ENCODE data around the gene AP3B1.

Gene AP3B1

GRCh38 chr5:78019744-78020143 is 274.8 kb downstream of the AP3B1 start:
- Mint-ChIP-seq H3K36me3 (no peaks in the 10 kb centered on the region), H3K27me3 (no peaks in the 10 kb centered on the region), H3K4me3 (no peak overlapping the region), H3K9me3 (no peaks in the 10 kb centered on the region), H3K27ac (no peak overlapping the region), H3K4me1 (no peaks in the 10 kb centered on the region)
- no peak for DNase-seq
- CTCF ChIA-PET = no interaction called here

GRCh38 chr5:78016863-78017529 is 277.5 kb downstream of the AP3B1 start:
- Mint-ChIP-seq H3K27me3 (no peaks in the 10 kb centered on the region), H3K4me1 (no peaks in the 10 kb centered on the region), H3K4me3 (no peak overlapping the region), H3K27ac (no peak overlapping the region), H3K9me3 (no peaks in the 10 kb centered on the region), H3K36me3 (peaks cover 5% of the 10 kb centered on the region)
- no peak for DNase-seq
- CTCF ChIA-PET = no interaction called here

GRCh38 chr5:78009937-78010527 is 284.5 kb downstream of the AP3B1 start:
- peaks cover 5% of the 10 kb centered on the region for H3K36me3 Mint-ChIP-seq
- no peaks in the 10 kb centered on the region for H3K27me3 Mint-ChIP-seq
- DNase-seq = no peak
- CTCF ChIA-PET = interaction anchor here (0.7 kb wide), 1 partner anchor 363 kb away, joined by 3 read pairs; no protein-coding TSS in a partner anchor
- H3K9me3 Mint-ChIP-seq = no peaks in the 10 kb centered on the region
- H3K4me1 Mint-ChIP-seq = no peaks in the 10 kb centered on the region
- no peak overlapping the region for H3K4me3 Mint-ChIP-seq
- H3K27ac Mint-ChIP-seq = no peak overlapping the region

GRCh38 chr5:78008356-78008967 is 286.0 kb downstream of the AP3B1 start:
- Mint-ChIP-seq H3K4me3 (no peak overlapping the region), H3K27ac (no peak overlapping the region), H3K27me3 (no peaks in the 10 kb centered on the region), H3K9me3 (no peaks in the 10 kb centered on the region), H3K4me1 (no peaks in the 10 kb centered on the region), H3K36me3 (no peaks in the 10 kb centered on the region)
- no peak for DNase-seq
- CTCF ChIA-PET = interaction anchor here (0.5 kb wide), 1 partner anchor 202 kb away, joined by 3 read pairs; no protein-coding TSS in a partner anchor

GRCh38 chr5:78007233-78007632 is 287.3 kb downstream of the AP3B1 start:
- Mint-ChIP-seq H3K4me3 (no peak overlapping the region), H3K27me3 (no peaks in the 10 kb centered on the region), H3K4me1 (no peaks in the 10 kb centered on the region), H3K27ac (no peak overlapping the region), H3K9me3 (no peaks in the 10 kb centered on the region), H3K36me3 (no peaks in the 10 kb centered on the region)
- no peak for DNase-seq
- CTCF ChIA-PET = interaction anchor here (0.6 to 0.9 kb wide), 3 partner anchors 125 to 1272 kb away, joined by 3 read pairs; no protein-coding TSS in a partner anchor

- CTCF ChIA-PET = interaction anchor here (0.9 kb wide), 1 partner anchor 359 kb away, joined by 3 read pairs; no protein-coding TSS in a partner anchor
- Mint-ChIP-seq H3K4me1 (no peaks in the 10 kb centered on the region), H3K9me3 (no peaks in the 10 kb centered on the region), H3K27ac (no peak overlapping the region), H3K27me3 (no peaks in the 10 kb centered on the region), H3K4me3 (no peak overlapping the region), H3K36me3 (no peaks in the 10 kb centered on the region)
- no peak for DNase-seq
These were observed 288.0 kb downstream of the AP3B1 start for GRCh38 chr5:78006449-78006848.

- Mint-ChIP-seq H3K27me3 (no peaks in the 10 kb centered on the region), H3K4me1 (no peaks in the 10 kb centered on the region), H3K27ac (no peak overlapping the region), H3K36me3 (peaks cover 1% of the 10 kb centered on the region), H3K9me3 (no peaks in the 10 kb centered on the region), H3K4me3 (no peak overlapping the region)
- CTCF ChIA-PET = interaction anchor here (0.5 kb wide), 1 partner anchor 270 kb away, joined by 5 read pairs; no protein-coding TSS in a partner anchor
- no peak for DNase-seq
These were observed 289.3 kb downstream of the AP3B1 start for GRCh38 chr5:78005021-78005785.

GRCh38 chr5:78004559-78004958 is 289.9 kb downstream of the AP3B1 start:
- no peak overlapping the region for H3K4me3 Mint-ChIP-seq
- H3K27me3 Mint-ChIP-seq = no peaks in the 10 kb centered on the region
- H3K36me3 Mint-ChIP-seq = peaks cover 4% of the 10 kb centered on the region
- no peaks in the 10 kb centered on the region for H3K9me3 Mint-ChIP-seq
- DNase-seq = no peak
- no peaks in the 10 kb centered on the region for H3K4me1 Mint-ChIP-seq
- H3K27ac Mint-ChIP-seq = no peak overlapping the region
- CTCF ChIA-PET = no interaction called here

- DNase-seq = no peak
- Mint-ChIP-seq H3K9me3 (no peaks in the 10 kb centered on the region), H3K27me3 (no peaks in the 10 kb centered on the region), H3K4me3 (no peak overlapping the region), H3K27ac (no peak overlapping the region), H3K4me1 (no peaks in the 10 kb centered on the region), H3K36me3 (peaks cover 9% of the 10 kb centered on the region)
- CTCF ChIA-PET = no interaction called here
These were observed 290.6 kb downstream of the AP3B1 start for GRCh38 chr5:78003919-78004318.

- peaks cover 9% of the 10 kb centered on the region for H3K36me3 Mint-ChIP-seq
- CTCF ChIA-PET = no interaction called here
- no peak for DNase-seq
- H3K4me3 Mint-ChIP-seq = no peak overlapping the region
- no peaks in the 10 kb centered on the region for H3K4me1 Mint-ChIP-seq
- H3K27ac Mint-ChIP-seq = no peak overlapping the region
- H3K27me3 Mint-ChIP-seq = no peaks in the 10 kb centered on the region
- no peaks in the 10 kb centered on the region for H3K9me3 Mint-ChIP-seq
These were observed 291.0 kb downstream of the AP3B1 start for GRCh38 chr5:78003450-78003849.

GRCh38 chr5:78002690-78003089 is 291.8 kb downstream of the AP3B1 start:
- H3K4me3 Mint-ChIP-seq = no peak overlapping the region
- H3K4me1 Mint-ChIP-seq = no peaks in the 10 kb centered on the region
- no peak for DNase-seq
- CTCF ChIA-PET = no interaction called here
- no peak overlapping the region for H3K27ac Mint-ChIP-seq
- H3K9me3 Mint-ChIP-seq = no peaks in the 10 kb centered on the region
- no peaks in the 10 kb centered on the region for H3K27me3 Mint-ChIP-seq
- peaks cover 9% of the 10 kb centered on the region for H3K36me3 Mint-ChIP-seq

- no peak for DNase-seq
- Mint-ChIP-seq H3K27me3 (no peaks in the 10 kb centered on the region), H3K36me3 (peaks cover 11% of the 10 kb centered on the region), H3K4me3 (no peak overlapping the region), H3K27ac (no peak overlapping the region), H3K4me1 (no peaks in the 10 kb centered on the region), H3K9me3 (no peaks in the 10 kb centered on the region)
- CTCF ChIA-PET = no interaction called here
These were observed 293.3 kb downstream of the AP3B1 start for GRCh38 chr5:78001197-78001596.

- DNase-seq = no peak
- H3K4me1 Mint-ChIP-seq = no peaks in the 10 kb centered on the region
- no peaks in the 10 kb centered on the region for H3K27me3 Mint-ChIP-seq
- CTCF ChIA-PET = no interaction called here
- no peak overlapping the region for H3K4me3 Mint-ChIP-seq
- H3K36me3 Mint-ChIP-seq = peaks cover 11% of the 10 kb centered on the region
- H3K9me3 Mint-ChIP-seq = no peaks in the 10 kb centered on the region
- no peak overlapping the region for H3K27ac Mint-ChIP-seq
These were observed 294.3 kb downstream of the AP3B1 start for GRCh38 chr5:78000191-78000590.

- no peaks in the 10 kb centered on the region for H3K27me3 Mint-ChIP-seq
- no peak overlapping the region for H3K4me3 Mint-ChIP-seq
- no peak overlapping the region for H3K27ac Mint-ChIP-seq
- peaks cover 11% of the 10 kb centered on the region for H3K36me3 Mint-ChIP-seq
- CTCF ChIA-PET = no interaction called here
- H3K4me1 Mint-ChIP-seq = no peaks in the 10 kb centered on the region
- no peak for DNase-seq
- H3K9me3 Mint-ChIP-seq = no peaks in the 10 kb centered on the region
These were observed 295.1 kb downstream of the AP3B1 start for GRCh38 chr5:77999399-77999798.
